ENCODE results near the gene TFIP11.

TFIP11 gene

DNA sequence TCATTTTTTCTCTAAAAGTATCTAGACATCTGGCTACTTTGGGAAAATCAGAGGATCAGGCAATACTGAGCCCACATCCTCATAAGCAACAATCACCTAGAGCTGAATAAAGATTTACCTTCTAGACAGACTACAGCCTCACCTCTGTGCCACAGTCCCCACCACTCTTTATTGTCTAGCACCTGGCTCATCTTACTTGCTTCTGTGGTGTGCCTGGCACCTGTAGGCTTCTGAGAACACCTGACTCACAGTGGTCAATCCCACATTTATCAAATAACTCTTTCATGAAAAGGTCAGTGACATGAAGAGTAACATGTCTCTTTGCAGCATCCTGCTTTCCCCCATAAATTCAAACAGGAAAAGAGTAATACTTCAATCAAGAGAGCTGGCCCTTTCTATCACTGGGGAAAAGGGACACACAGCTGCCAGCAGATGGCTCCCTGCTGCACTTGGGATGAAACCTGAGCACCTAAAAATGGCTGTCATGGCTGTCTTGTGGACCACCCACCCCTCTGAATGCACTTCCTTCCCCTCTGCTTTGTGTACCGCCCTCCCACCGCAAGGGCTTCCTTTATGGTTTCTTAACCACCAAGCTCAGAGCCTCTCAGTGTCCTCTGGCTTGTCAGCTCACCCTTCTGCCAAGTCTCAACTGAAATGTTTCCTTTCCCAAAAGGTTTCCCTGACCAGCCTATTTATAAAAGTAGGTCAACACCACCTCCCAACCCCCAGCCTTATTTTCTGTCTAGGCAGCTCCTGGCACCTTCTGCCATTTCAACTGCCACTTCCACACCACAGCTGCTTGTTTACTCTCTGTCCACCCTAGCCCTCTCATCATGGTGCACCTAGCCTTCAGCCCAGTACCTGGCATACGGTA, 9.3 kb downstream of the TFIP11 start:
- no peak for DNase-seq

DNA sequence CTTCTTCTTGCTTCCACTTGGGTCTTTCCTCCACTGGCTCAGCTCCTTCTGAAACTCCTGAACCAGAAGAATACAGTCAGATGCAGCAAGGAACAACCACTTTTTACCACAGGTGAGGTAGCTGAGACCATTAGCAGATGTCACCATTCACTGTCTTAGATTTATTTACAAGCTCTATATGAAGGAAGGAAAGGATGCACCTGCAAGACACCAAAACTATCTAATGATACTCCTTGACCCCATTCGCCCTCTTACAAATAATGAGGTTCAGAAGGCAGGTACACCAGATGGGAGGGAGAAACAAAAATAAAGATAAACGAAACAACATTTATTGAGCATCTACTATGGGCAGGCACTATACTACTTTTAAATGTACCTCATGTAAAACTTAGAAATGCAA, 10.3 kb downstream of the TFIP11 start:
- DNase-seq, result no peak

- DNase-seq, result no peak
These were observed 13.0 kb downstream of the TFIP11 start for GRCh38 chr22:26499188-26499703.

GRCh38 chr22:26496456-26496855, 15.8 kb downstream of the TFIP11 start:
- DNase-seq, result no peak

DNA sequence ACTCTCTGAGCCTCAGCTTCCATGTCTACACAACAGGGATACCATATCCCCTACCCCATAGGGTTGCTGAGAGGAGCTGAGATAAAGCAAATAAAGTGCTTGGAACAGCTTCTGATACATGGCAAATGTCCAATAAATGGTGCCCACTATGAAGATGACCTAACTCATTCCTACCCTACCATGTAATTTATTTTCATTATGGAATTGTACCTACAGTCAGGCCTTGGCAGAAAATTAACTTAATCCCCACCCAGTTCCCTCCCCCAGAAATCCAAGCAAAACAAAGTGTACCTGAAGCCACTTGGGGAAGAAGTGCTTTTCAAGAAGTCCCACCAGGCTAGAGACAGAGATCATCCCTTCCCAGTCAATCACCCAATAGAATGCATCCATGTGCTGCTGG, 17.8 kb downstream of the TFIP11 start:
- no peak for DNase-seq

DNA sequence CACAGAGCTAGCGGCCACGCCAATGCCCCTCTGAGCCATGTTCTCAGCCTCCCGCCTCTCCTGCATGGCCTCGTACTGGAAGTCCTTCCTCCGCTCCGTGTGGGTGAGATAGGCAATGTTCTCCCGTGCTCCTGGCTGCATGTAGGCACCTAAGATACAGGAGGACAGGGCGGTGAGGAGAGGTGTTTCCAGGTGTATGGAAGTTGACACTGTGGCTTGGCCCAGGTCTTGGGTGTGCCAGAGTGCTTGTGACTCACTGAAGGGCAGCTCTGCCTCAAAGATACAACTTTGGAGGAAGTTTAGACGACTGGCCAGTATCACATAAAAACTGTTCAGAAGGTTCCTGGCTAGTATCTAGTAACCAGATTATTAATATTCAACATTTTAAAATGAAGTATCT, 20.1 kb downstream of the TFIP11 start:
- DNase-seq, result no peak

- no peak for DNase-seq
These were observed 22.7 kb downstream of the TFIP11 start for GRCh38 chr22:26489447-26490036.

DNA sequence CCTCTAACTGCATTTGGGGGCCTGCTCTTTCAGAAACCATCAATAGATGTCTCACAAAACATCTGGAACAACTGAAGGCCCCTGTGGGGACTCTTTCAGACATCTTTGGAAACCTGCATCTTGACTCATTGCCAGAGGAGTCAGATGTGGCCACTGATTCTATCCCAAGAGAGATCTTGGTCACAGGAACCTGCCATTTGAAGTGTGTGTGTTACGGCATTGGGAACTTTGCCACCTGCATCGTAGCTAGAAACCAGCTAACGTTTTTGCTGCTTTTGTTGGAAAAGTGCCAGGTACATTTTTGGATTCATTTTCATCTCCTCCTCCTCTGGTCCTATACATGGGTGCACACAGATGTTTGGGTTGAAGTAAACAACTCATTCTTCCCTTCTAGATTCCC, 24.3 kb downstream of the TFIP11 start:
- DNase-seq, result no peak

DNA sequence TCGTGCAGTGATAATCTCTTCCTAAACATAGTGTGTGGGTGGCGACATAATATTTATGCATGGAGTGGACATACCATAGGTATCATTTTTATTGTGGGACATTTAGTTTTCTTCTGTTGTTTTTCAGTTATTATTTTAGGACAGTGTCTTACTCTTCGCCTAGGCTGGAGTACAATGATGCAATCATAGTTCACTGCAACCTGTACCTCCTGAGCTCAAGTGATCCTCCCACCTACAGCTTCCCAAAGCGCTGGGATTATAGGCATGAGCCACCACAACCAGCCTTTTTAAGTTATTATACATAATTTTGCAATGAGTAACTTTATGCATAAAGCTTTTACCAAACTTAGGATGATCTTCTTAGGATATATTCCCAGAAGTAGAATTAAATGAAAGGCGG, 25.9 kb downstream of the TFIP11 start:
- no peak for DNase-seq

GRCh38 chr22:26485806-26486390, 26.4 kb downstream of the TFIP11 start:
- no peak for DNase-seq

DNA sequence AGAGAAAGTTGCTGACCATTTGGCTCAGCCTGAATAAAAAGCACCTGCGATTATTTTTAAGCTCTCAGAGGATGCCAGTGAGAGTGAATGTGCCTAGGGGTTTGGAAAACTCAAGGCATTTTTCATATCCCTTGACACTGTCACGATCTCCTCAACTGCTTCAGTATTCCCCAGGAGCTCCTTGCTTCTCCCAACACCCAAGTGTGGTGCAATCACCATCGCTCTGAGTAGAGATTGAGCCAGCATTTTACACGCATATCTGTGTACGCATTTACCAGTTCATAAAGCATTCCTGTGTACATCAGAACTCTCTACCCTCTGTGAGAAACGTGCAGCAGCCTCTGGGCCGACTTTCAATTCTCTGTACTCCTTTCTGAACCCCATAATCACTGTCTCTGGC, 27.3 kb downstream of the TFIP11 start:
- DNase-seq, result no peak

GRCh38 chr22:26484360-26484706, 27.9 kb downstream of the TFIP11 start:
- no peak for DNase-seq

DNA sequence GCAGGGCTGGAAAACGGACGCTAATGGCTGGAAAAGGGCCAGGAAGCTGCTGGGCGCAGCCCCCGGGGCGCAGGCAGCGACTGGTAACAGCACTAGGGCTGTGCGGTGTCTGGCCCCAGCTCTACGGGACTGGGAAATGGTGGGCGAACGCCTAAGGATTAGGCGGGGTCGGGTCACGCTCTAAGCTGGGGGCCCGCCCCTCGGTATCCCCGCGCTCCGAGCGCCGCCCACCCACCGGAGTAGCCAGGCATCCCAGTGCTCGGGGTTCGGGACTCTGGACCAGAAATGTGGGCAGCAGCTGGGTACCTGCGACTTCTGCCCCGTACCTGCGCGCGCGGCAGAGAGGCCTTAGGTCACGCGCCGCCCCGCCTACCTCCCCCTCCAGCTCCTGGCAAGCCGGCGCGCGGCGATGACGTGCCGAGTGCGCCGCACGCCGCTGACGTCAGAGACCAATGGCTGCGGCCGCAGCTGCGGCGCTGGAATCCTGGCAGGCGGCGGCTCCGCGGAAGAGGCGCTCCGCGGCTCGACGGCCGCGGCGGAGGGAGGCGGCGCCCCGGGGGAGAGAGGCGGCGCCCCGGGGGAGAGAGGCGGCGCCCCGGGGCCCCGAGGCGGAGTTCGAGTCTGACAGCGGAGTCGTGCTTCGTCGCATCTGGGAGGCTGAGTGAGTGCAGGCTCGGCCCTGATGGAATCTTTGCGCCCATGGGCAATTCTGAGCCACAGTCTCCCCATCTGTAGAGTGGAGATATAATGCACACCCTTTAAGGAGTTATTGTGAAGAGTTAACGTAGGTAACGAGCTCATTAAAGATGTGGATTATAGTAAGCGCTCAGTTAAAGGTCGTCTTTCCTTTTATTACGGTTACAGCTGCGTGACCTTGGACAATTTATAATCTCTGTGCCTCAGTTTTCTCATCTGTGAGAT, 28.6 kb downstream of the TFIP11 start, which contains the start of the genes HPS4 and SRRD:
Gene HPS4, minus strand, starts transcription at position 345 of the 921 bp plus-strand sequence. CDS start 2,021 bp downstream, outside the sequence.
Gene SRRD, plus strand, starts transcription at position 439 of the 921 bp plus-strand sequence. Its CDS starts 14 bp downstream, at position 453.
- peak; percentile 94 for DNase-seq

- no peak for DNase-seq
These were observed 29.2 kb downstream of the TFIP11 start for GRCh38 chr22:26483043-26483438.

DNA sequence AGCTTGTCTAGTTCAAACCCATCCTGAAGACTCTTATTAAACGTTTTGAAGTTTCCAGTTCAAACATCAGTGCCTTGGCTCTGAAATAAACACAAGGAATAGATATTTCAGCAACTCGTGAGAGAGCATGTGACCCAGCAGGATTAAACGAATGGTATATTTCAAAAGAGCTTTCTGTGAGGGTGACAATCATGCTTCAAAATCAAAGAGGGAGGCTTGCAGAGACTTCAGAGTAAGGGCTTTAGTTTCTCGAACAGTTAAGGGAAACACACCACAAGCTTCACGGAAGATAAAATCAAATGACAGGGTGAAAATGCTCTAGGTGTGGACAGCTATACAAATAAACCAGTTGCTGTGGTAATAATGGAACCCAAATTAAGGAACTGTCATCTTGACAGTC, 30.1 kb downstream of the TFIP11 start:
- DNase-seq, result no peak

DNA sequence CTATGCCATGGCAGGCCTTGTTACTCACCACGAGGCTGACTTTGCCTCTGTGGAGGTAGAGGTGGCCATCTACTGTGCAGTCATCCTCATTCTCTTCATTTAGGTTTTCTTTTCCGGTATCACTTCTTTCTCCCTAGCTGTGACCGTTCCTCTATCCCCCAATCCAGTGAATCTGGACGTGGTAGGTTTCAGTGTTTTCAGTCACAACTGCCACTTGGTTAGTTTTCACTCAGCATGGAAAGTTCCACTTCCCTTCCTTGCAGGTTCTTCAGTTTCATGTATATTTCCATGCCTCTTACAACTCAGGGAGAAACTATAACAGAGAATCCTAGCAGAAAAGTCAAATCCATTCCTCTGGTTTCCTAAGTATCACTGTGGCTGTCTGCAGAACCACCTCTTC, 30.6 kb downstream of the TFIP11 start:
- no peak for DNase-seq

DNA sequence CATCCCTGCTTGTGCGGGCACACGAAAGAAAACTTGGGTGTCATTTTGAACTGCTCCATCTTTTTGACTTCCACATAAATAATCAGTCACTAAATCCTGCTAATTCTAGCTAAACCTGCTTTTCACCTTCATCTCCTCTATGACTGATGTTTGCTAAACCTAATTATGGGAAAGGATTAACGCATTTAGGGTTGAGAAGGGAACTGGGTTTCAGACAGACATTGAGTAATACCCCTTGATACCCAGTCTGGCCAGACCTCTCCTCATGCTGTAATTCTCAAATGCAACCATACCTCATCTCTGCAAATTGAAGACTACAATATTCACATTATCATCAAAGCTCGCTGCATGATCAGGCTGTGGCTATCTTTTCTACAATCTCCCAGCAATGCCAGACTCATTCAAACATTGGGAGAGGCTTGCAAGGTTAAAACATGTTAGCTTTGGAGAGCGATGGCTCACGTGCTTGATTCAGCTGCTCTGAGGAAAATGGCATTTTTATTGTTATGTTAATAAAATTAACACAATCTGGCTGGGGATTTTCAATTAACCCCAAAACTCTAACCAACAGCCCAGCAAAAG, 31.1 kb downstream of the TFIP11 start:
- no peak for DNase-seq

- no peak for DNase-seq
These were observed 31.7 kb downstream of the TFIP11 start for GRCh38 chr22:26480611-26480932.

DNA sequence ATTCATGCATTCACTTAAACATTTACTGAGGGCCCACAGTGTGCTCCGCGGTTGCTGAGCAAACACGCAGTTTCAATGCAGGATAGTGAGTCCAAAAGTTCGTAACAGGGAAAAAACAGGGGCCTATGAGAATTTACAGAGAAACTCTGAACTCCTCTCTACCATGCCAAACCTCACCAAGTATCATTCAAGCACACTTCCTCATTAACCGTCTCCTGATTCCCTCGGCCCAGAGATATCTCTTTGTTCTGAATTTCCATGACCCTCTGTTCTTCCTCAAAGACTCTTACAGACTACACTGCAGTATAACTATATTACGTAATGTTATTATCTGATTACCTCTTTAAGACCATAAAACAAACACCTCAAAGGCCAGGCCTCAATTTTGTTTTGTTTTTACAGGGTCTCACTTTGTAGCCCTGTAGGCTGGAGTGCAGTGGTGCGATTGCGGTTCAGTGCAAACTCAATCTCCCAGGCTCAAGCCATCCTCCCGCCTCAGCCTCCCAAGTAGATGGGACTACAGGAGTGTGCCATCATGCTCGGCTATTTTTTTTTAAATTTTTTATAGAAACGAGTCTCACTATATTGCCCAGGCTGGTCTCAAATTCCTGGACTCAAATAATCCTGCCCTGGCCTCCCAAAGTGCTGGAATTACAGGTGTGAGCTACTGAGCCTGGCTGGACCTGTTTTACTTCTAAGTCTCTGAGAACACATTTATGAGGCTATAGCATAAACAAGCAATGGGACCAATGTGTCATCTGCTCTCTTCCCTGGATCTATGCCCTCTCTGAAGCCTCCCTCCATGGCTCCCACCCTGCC, 32.3 kb downstream of the TFIP11 start:
- no peak for DNase-seq

GRCh38 chr22:26479043-26479791, 33.1 kb downstream of the TFIP11 start:
- DNase-seq, result peak; percentile 53

DNA sequence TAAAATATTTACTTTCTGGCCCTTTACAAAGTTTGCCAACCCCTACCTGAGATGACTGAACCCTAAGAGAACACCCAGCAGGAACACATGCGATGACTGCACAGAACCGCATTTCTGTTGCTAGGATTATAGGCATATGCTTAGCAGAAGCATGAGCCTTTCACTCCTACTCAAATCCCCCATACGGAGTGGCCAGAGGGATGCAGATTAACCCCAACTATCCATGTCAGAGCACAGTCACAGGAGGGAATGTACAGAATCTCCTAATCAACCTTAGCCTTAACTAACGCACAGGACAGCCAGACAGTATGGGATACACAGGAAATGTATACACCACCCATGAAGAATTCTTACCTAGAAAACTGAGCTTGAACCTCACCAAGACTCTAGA, 34.9 kb downstream of the TFIP11 start:
- no peak for DNase-seq

Measured in NCI-H2171 (cell line).